ENCODE data around the gene GALNT17.
"Not testable (repeated sequence)": the region's sequence is repeated elsewhere in the genome, so short reads cannot be mapped to it uniquely, and the experiment has no call there.

Gene GALNT17

GRCh38 chr7:71613313-71613712 lies 481.4 kb downstream of the GALNT17 start:
- H3K4me3 Mint-ChIP-seq, result no peak overlapping the region
- no peaks in the 10 kb centered on the region for H3K36me3 Mint-ChIP-seq (ENCODE audit: insufficient read depth)
- H3K27ac Mint-ChIP-seq, result no peak overlapping the region
- ATAC-seq (replicated peaks) (no peak), DNase-seq (no peak)
- no peaks in the 10 kb centered on the region for H3K4me1 Mint-ChIP-seq (ENCODE audit: low read depth in 2 of 2)
- peaks cover 2 to 11% of the 10 kb centered on the region in 2 donors for H3K9me3 Mint-ChIP-seq
- no peaks in the 10 kb centered on the region for H3K27me3 Mint-ChIP-seq

- H3K27ac Mint-ChIP-seq, result no peak overlapping the region
- H3K4me3 Mint-ChIP-seq, result no peak overlapping the region
- H3K4me1 Mint-ChIP-seq (ENCODE audit: low read depth in 2 of 2), result no peaks in the 10 kb centered on the region
- ATAC-seq (replicated peaks) (no peak), DNase-seq (no peak)
- H3K9me3 Mint-ChIP-seq, result peaks cover 1 to 11% of the 10 kb centered on the region in 2 donors
- no peaks in the 10 kb centered on the region for H3K36me3 Mint-ChIP-seq (ENCODE audit: insufficient read depth)
- H3K27me3 Mint-ChIP-seq, result no peaks in the 10 kb centered on the region
Measured at GRCh38 chr7:71615017-71615416, 483.1 kb downstream of the GALNT17 start.

DNA sequence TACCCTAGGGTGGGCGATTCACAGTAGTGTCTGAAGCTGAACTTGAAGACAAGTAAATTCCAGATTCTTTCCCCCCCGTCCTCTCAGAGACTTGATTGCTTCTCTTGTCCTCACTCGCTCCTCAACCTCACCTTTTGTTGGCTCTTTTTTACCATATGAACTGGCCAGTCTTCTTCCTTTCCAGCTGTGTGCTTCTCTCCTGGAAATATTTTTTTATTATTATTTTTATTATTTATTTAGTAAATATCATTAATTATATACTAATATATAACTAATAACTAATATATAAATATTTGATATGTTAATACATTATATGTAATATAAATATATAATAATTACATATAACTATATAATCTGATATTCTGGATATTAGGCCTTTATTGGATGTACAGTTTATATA lies 484.3 kb downstream of the GALNT17 start:
- DNase-seq (no peak), ATAC-seq (replicated peaks) (no peak)
- Mint-ChIP-seq H3K36me3 (ENCODE audit: insufficient read depth) (no peaks in the 10 kb centered on the region), H3K9me3 (peaks cover 1 to 6% of the 10 kb centered on the region in 2 donors), H3K4me3 (no peak overlapping the region), H3K4me1 (ENCODE audit: low read depth in 2 of 2) (no peaks in the 10 kb centered on the region), H3K27ac (no peak overlapping the region), H3K27me3 (no peaks in the 10 kb centered on the region)

GRCh38 chr7:71618278-71618677 lies 486.3 kb downstream of the GALNT17 start:
- DNase-seq (no peak), ATAC-seq (replicated peaks) (no peak)
- Mint-ChIP-seq H3K4me3 (no peak overlapping the region), H3K27ac (no peak overlapping the region), H3K4me1 (ENCODE audit: low read depth in 2 of 2) (no peaks in the 10 kb centered on the region), H3K27me3 (no peaks in the 10 kb centered on the region), H3K9me3 (peaks cover 0 to 1% of the 10 kb centered on the region in 2 donors), H3K36me3 (ENCODE audit: insufficient read depth) (no peaks in the 10 kb centered on the region)

DNA sequence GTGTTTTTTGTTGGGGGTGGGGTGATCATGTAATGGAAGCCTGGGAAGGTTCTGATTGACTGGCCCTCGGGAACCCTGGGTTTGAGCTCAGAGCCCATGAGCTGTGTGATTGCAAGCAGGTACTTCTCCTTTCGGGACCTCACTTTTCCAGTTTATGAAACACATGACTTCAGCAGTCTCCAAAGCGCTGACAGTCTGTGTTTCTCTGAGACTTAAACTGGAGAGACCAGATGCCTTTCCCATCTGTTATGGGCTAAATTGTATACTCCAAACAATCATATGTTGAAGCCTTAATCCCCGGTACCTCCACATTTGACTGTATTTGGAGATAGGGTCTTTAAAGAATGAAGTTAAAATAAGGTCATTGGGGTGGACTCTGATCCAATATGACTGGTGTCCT lies 493.6 kb downstream of the GALNT17 start:
- H3K36me3 Mint-ChIP-seq (ENCODE audit: insufficient read depth), result no peaks in the 10 kb centered on the region
- no peak overlapping the region for H3K27ac Mint-ChIP-seq
- ATAC-seq (replicated peaks) (no peak), DNase-seq (no peak)
- no peaks in the 10 kb centered on the region for H3K27me3 Mint-ChIP-seq
- H3K4me3 Mint-ChIP-seq, result no peak overlapping the region
- no peaks in the 10 kb centered on the region for H3K4me1 Mint-ChIP-seq (ENCODE audit: low read depth in 2 of 2)
- peaks cover 3 to 11% of the 10 kb centered on the region in 2 donors for H3K9me3 Mint-ChIP-seq

- Mint-ChIP-seq H3K9me3 (peaks cover 7 to 13% of the 10 kb centered on the region in 2 donors), H3K27me3 (peaks cover 0 to under 1% of the 10 kb centered on the region in 2 donors), H3K27ac (no peak overlapping the region), H3K4me3 (no peak overlapping the region), H3K36me3 (ENCODE audit: insufficient read depth) (no peaks in the 10 kb centered on the region), H3K4me1 (ENCODE audit: low read depth in 2 of 2) (no peaks in the 10 kb centered on the region)
- DNase-seq (no peak), ATAC-seq (replicated peaks) (no peak)
Measured at GRCh38 chr7:71626206-71626605, 494.3 kb downstream of the GALNT17 start.

DNA sequence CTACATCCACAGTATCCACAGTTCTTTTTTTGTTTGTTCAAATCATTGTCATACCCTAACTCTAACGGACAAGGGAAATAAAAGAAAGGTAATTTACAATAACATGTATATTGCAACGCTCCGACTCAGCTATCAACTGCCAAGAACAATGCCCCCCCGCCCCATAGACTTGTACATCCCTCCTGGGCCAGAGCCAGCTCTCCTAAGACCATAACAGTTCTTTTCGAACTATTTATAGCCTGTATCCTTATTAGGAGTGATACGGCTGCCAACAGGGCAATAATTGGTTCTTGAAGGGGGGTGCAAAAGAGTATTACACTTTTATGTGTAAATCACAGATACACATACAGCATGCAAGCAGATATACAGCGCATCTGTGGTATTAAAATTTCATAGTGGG lies 495.7 kb downstream of the GALNT17 start:
- Mint-ChIP-seq H3K4me1 (ENCODE audit: low read depth in 2 of 2) (no peaks in the 10 kb centered on the region), H3K9me3 (peaks cover 7 to 20% of the 10 kb centered on the region in 2 donors), H3K27me3 (peaks cover 0 to 5% of the 10 kb centered on the region in 2 donors), H3K4me3 (no peak overlapping the region), H3K27ac (no peak overlapping the region), H3K36me3 (ENCODE audit: insufficient read depth) (peaks cover 2% of the 10 kb centered on the region)
- ATAC-seq (replicated peaks) (no peak), DNase-seq (no peak)

- Mint-ChIP-seq H3K27me3 (peaks cover 0 to 5% of the 10 kb centered on the region in 2 donors), H3K4me3 (no peak overlapping the region), H3K36me3 (ENCODE audit: insufficient read depth) (peaks cover 2% of the 10 kb centered on the region), H3K27ac (no peak overlapping the region), H3K4me1 (ENCODE audit: low read depth in 2 of 2) (no peaks in the 10 kb centered on the region), H3K9me3 (peaks cover 7 to 16% of the 10 kb centered on the region in 2 donors)
- ATAC-seq (replicated peaks) (no peak), DNase-seq (no peak)
Measured at GRCh38 chr7:71630516-71630915, 498.6 kb downstream of the GALNT17 start.

GRCh38 chr7:71633551-71634008 lies 501.6 kb downstream of the GALNT17 start:
- no peak for DNase-seq
- peaks cover 2% of the 10 kb centered on the region for H3K36me3 Mint-ChIP-seq (ENCODE audit: insufficient read depth)
- peaks cover 0 to 5% of the 10 kb centered on the region in 2 donors for H3K27me3 Mint-ChIP-seq
- H3K9me3 Mint-ChIP-seq, result peaks cover 7 to 19% of the 10 kb centered on the region in 2 donors
- H3K4me3 Mint-ChIP-seq, result no peak overlapping the region
- H3K4me1 Mint-ChIP-seq (ENCODE audit: low read depth in 2 of 2), result no peaks in the 10 kb centered on the region
- no peak for ATAC-seq (replicated peaks)
- no peak overlapping the region for H3K27ac Mint-ChIP-seq

DNA sequence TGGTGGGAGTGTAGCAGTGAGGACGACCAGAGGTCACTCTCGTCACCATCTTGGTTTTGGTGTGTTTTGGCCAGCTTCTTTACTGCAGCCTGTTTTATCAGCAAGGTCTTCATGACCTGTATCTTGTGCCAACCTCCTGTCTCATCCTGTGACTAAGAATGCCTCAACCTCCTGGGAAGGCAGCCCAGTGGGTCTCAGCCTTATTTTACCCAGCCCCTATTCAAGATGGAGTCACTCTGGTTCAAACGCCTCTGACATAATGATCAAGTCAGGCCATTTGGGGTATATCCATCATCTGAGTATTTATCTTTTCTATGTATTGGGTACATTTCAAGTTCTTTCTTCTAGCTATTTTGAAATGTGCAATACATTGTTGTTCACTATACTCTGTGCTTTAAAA lies 503.9 kb downstream of the GALNT17 start:
- not testable (repeated sequence) for ATAC-seq (replicated peaks); H3K4me3 Mint-ChIP-seq; H3K27me3 Mint-ChIP-seq; DNase-seq; H3K36me3 Mint-ChIP-seq (ENCODE audit: insufficient read depth); H3K4me1 Mint-ChIP-seq (ENCODE audit: low read depth in 2 of 2); H3K27ac Mint-ChIP-seq
- H3K9me3 Mint-ChIP-seq, result peaks cover 1 to 16% of the 10 kb centered on the region in 2 donors

- ATAC-seq (replicated peaks), result no peak
- no peak overlapping the region for H3K4me3 Mint-ChIP-seq
- no peaks in the 10 kb centered on the region for H3K4me1 Mint-ChIP-seq (ENCODE audit: low read depth in 2 of 2)
- DNase-seq, result no peak
- peaks cover 0 to 4% of the 10 kb centered on the region in 2 donors for H3K27me3 Mint-ChIP-seq
- H3K27ac Mint-ChIP-seq, result no peak overlapping the region
- H3K36me3 Mint-ChIP-seq (ENCODE audit: insufficient read depth), result peaks cover 2% of the 10 kb centered on the region
- H3K9me3 Mint-ChIP-seq, result peaks cover 0 to 14% of the 10 kb centered on the region in 2 donors
Measured at GRCh38 chr7:71636329-71636728, 504.4 kb downstream of the GALNT17 start.

- Mint-ChIP-seq H3K27me3 (no peaks in the 10 kb centered on the region), H3K36me3 (ENCODE audit: insufficient read depth) (no peaks in the 10 kb centered on the region), H3K4me1 (ENCODE audit: low read depth in 2 of 2) (no peaks in the 10 kb centered on the region), H3K27ac (no peak overlapping the region), H3K4me3 (no peak overlapping the region), H3K9me3 (peaks cover 0 to 11% of the 10 kb centered on the region in 2 donors)
- no peak for ATAC-seq (replicated peaks)
- DNase-seq, result no peak
Measured at GRCh38 chr7:71637578-71637977, 505.6 kb downstream of the GALNT17 start.

DNA sequence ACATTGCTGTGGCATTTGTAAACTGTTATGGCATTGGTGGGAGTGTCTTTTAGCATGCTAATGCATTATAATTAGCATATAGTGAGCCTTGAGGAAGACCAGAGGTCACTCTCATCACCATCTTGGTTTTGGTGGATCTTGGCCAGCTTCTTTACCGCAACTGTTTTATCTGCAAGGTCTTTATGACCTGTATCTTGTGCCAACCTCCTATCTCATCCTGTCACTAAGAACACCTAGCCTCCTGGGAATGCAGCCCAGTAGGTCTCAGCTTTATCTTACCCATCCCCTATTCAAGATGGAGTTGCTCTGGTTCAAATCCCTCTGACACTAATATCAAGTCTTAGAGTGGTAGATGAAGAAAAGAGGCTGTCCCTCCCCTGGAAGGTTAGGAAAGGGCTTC lies 506.2 kb downstream of the GALNT17 start:
- Mint-ChIP-seq H3K9me3 (peaks cover 0 to 11% of the 10 kb centered on the region in 2 donors), H3K4me1 (ENCODE audit: low read depth in 2 of 2) (no peaks in the 10 kb centered on the region), H3K4me3 (no peak overlapping the region), H3K36me3 (ENCODE audit: insufficient read depth) (no peaks in the 10 kb centered on the region), H3K27ac (no peak overlapping the region), H3K27me3 (no peaks in the 10 kb centered on the region)
- no peak for ATAC-seq (replicated peaks)
- DNase-seq, result no peak

DNA sequence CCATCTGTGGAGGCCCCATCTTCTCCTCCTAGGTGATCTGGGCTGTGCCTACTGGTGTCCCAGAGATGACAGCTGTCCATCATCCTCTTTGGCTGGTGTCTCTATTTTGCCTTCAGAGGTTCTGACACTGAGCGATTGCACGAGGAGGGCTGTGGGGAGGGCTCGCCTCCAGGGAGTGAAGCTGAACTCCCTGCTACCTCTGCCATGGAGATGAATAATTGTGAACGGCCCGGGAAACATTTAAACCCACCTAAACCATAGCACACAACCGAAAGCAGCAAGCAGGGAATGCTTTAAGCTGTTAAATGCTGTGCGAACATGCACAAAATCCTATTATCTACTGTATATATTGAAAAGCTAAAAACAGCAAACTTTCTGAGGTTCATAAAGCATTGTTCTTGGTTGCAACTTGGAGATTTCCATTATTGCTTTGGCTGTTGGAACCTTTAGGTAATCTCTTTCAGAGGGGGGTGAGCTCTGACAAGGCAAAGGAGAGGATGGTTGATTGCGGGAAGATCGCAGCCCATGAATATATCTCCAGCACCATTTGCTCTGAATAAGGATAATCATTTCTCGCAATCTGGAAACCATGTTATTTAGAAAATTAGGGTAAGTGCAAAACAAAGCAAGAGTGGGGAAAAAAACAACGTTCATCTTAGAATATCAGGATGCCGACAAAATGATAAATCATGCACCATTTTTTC lies 507.6 kb downstream of the GALNT17 start:
- H3K36me3 Mint-ChIP-seq (ENCODE audit: insufficient read depth), result no peaks in the 10 kb centered on the region
- no peaks in the 10 kb centered on the region for H3K4me1 Mint-ChIP-seq (ENCODE audit: low read depth in 2 of 2)
- H3K9me3 Mint-ChIP-seq, result peaks cover 0 to 11% of the 10 kb centered on the region in 2 donors
- no peak overlapping the region for H3K4me3 Mint-ChIP-seq
- no peaks in the 10 kb centered on the region for H3K27me3 Mint-ChIP-seq
- DNase-seq (no peak), ATAC-seq (replicated peaks) (no peak)
- no peak overlapping the region for H3K27ac Mint-ChIP-seq

Measured in effector memory CD8-positive, alpha-beta T cell (primary cell).